Measurements from ENCODE around the gene BBOX1.

The BBOX1 gene

GRCh38 chr11:27138716-27139115 lies 98.1 kb downstream of the BBOX1 start:
- Histone ChIP-seq H3K4me1 (ENCODE audit: control insufficient read depth in 5 of 5, insufficient read depth in 5 of 5, low read length in 5 of 5) (no peaks in the 10 kb centered on the region), H3K9ac (ENCODE audit: low read length in 5 of 5) (no peak overlapping the region), H3K9me3 (ENCODE audit: control insufficient read depth in 5 of 5, low read length in 5 of 5) (peaks cover 0 to 9% (median 6%) of the 10 kb centered on the region in 5 donors), H3K27ac (ENCODE audit: low read depth, low read length) (no peak overlapping the region), H3K36me3 (ENCODE audit: control insufficient read depth in 5 of 5, insufficient read depth in 5 of 5, low read length in 5 of 5) (no peaks in the 10 kb centered on the region), H3K27me3 (ENCODE audit: control insufficient read depth in 5 of 5, insufficient read depth in 4 of 5, low read length in 5 of 5) (no peaks in the 10 kb centered on the region), H3K4me3 (ENCODE audit: low read depth in 1 of 5, low read length in 5 of 5) (no peak overlapping the region)

- Histone ChIP-seq H3K4me3 (ENCODE audit: low read depth in 1 of 5, low read length in 5 of 5) (no peak overlapping the region), H3K9me3 (ENCODE audit: control insufficient read depth in 5 of 5, low read length in 5 of 5) (peaks cover 0 to 9% (median 6%) of the 10 kb centered on the region in 5 donors), H3K9ac (ENCODE audit: low read length in 5 of 5) (no peak overlapping the region), H3K27ac (ENCODE audit: low read depth, low read length) (no peak overlapping the region), H3K27me3 (ENCODE audit: control insufficient read depth in 5 of 5, insufficient read depth in 4 of 5, low read length in 5 of 5) (no peaks in the 10 kb centered on the region), H3K36me3 (ENCODE audit: control insufficient read depth in 5 of 5, insufficient read depth in 5 of 5, low read length in 5 of 5) (no peaks in the 10 kb centered on the region), H3K4me1 (ENCODE audit: control insufficient read depth in 5 of 5, insufficient read depth in 5 of 5, low read length in 5 of 5) (no peaks in the 10 kb centered on the region)
Observed at GRCh38 chr11:27139742-27140367, 99.2 kb downstream of the BBOX1 start.

DNA sequence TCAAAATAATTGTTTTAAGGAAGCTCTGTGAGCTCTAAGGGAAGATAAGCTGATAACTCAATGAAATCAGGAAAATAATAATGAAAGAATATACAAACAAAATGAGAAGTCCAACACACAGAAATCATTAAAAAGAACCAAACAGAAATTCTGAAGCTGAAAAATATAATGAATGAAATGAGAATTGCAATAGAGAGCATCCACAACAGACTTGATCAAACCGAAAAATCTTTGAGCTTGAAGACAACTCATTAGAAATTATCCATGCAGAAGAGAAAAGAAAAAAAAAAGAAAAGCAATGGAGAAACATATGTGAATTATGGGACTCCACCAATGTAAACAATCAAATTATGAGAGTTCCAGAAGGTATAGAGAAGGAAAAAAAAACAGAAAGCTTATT lies 101.0 kb downstream of the BBOX1 start:
- H3K27me3 ChIP-seq (ENCODE audit: control insufficient read depth in 5 of 5, insufficient read depth in 4 of 5, low read length in 5 of 5) = no peaks in the 10 kb centered on the region
- H3K9ac ChIP-seq (ENCODE audit: low read length in 5 of 5) = no peak overlapping the region
- peaks cover 0 to 6% (median 0%) of the 10 kb centered on the region in 5 donors for H3K9me3 ChIP-seq (ENCODE audit: control insufficient read depth in 5 of 5, low read length in 5 of 5)
- H3K27ac ChIP-seq (ENCODE audit: low read depth, low read length) = no peak overlapping the region
- H3K4me1 ChIP-seq (ENCODE audit: control insufficient read depth in 5 of 5, insufficient read depth in 5 of 5, low read length in 5 of 5) = no peaks in the 10 kb centered on the region
- no peak overlapping the region for H3K4me3 ChIP-seq (ENCODE audit: low read depth in 1 of 5, low read length in 5 of 5)
- H3K36me3 ChIP-seq (ENCODE audit: control insufficient read depth in 5 of 5, insufficient read depth in 5 of 5, low read length in 5 of 5) = no peaks in the 10 kb centered on the region

- Histone ChIP-seq H3K27me3 (ENCODE audit: control insufficient read depth in 5 of 5, insufficient read depth in 4 of 5, low read length in 5 of 5) (no peaks in the 10 kb centered on the region), H3K9me3 (ENCODE audit: control insufficient read depth in 5 of 5, low read length in 5 of 5) (no peaks in the 10 kb centered on the region), H3K9ac (ENCODE audit: low read length in 5 of 5) (no peak overlapping the region), H3K4me1 (ENCODE audit: control insufficient read depth in 5 of 5, insufficient read depth in 5 of 5, low read length in 5 of 5) (peaks cover 0 to 8% (median 0%) of the 10 kb centered on the region in 5 donors), H3K36me3 (ENCODE audit: control insufficient read depth in 5 of 5, insufficient read depth in 5 of 5, low read length in 5 of 5) (no peaks in the 10 kb centered on the region), H3K27ac (ENCODE audit: low read depth, low read length) (no peak overlapping the region), H3K4me3 (ENCODE audit: low read depth in 1 of 5, low read length in 5 of 5) (no peak overlapping the region)
Observed at GRCh38 chr11:27147916-27148315, 107.3 kb downstream of the BBOX1 start.

GRCh38 chr11:27148506-27148905 lies 107.9 kb downstream of the BBOX1 start:
- no peak overlapping the region for H3K4me3 ChIP-seq (ENCODE audit: low read depth in 1 of 5, low read length in 5 of 5)
- H3K9ac ChIP-seq (ENCODE audit: low read length in 5 of 5) = no peak overlapping the region
- H3K27me3 ChIP-seq (ENCODE audit: control insufficient read depth in 5 of 5, insufficient read depth in 4 of 5, low read length in 5 of 5) = no peaks in the 10 kb centered on the region
- peaks cover 0 to 8% (median 0%) of the 10 kb centered on the region in 5 donors for H3K4me1 ChIP-seq (ENCODE audit: control insufficient read depth in 5 of 5, insufficient read depth in 5 of 5, low read length in 5 of 5)
- H3K27ac ChIP-seq (ENCODE audit: low read depth, low read length) = no peak overlapping the region
- H3K36me3 ChIP-seq (ENCODE audit: control insufficient read depth in 5 of 5, insufficient read depth in 5 of 5, low read length in 5 of 5) = no peaks in the 10 kb centered on the region
- no peaks in the 10 kb centered on the region for H3K9me3 ChIP-seq (ENCODE audit: control insufficient read depth in 5 of 5, low read length in 5 of 5)

GRCh38 chr11:27150098-27150497 lies 109.5 kb downstream of the BBOX1 start:
- Histone ChIP-seq H3K9ac (ENCODE audit: low read length in 5 of 5) (no peak overlapping the region), H3K27ac (ENCODE audit: low read depth, low read length) (no peak overlapping the region), H3K4me1 (ENCODE audit: control insufficient read depth in 5 of 5, insufficient read depth in 5 of 5, low read length in 5 of 5) (peaks cover 0 to 8% (median 0%) of the 10 kb centered on the region in 5 donors), H3K36me3 (ENCODE audit: control insufficient read depth in 5 of 5, insufficient read depth in 5 of 5, low read length in 5 of 5) (no peaks in the 10 kb centered on the region), H3K4me3 (ENCODE audit: low read depth in 1 of 5, low read length in 5 of 5) (no peak overlapping the region), H3K9me3 (ENCODE audit: control insufficient read depth in 5 of 5, low read length in 5 of 5) (no peaks in the 10 kb centered on the region), H3K27me3 (ENCODE audit: control insufficient read depth in 5 of 5, insufficient read depth in 4 of 5, low read length in 5 of 5) (no peaks in the 10 kb centered on the region)

- Histone ChIP-seq H3K4me1 (ENCODE audit: control insufficient read depth in 5 of 5, insufficient read depth in 5 of 5, low read length in 5 of 5) (peaks cover 0 to 4% (median 0%) of the 10 kb centered on the region in 5 donors), H3K27ac (ENCODE audit: low read depth, low read length) (no peak overlapping the region), H3K9ac (ENCODE audit: low read length in 5 of 5) (no peak overlapping the region), H3K4me3 (ENCODE audit: low read depth in 1 of 5, low read length in 5 of 5) (no peak overlapping the region), H3K36me3 (ENCODE audit: control insufficient read depth in 5 of 5, insufficient read depth in 5 of 5, low read length in 5 of 5) (no peaks in the 10 kb centered on the region), H3K9me3 (ENCODE audit: control insufficient read depth in 5 of 5, low read length in 5 of 5) (no peaks in the 10 kb centered on the region), H3K27me3 (ENCODE audit: control insufficient read depth in 5 of 5, insufficient read depth in 4 of 5, low read length in 5 of 5) (no peaks in the 10 kb centered on the region)
Observed at GRCh38 chr11:27153136-27153535, 112.5 kb downstream of the BBOX1 start.

DNA sequence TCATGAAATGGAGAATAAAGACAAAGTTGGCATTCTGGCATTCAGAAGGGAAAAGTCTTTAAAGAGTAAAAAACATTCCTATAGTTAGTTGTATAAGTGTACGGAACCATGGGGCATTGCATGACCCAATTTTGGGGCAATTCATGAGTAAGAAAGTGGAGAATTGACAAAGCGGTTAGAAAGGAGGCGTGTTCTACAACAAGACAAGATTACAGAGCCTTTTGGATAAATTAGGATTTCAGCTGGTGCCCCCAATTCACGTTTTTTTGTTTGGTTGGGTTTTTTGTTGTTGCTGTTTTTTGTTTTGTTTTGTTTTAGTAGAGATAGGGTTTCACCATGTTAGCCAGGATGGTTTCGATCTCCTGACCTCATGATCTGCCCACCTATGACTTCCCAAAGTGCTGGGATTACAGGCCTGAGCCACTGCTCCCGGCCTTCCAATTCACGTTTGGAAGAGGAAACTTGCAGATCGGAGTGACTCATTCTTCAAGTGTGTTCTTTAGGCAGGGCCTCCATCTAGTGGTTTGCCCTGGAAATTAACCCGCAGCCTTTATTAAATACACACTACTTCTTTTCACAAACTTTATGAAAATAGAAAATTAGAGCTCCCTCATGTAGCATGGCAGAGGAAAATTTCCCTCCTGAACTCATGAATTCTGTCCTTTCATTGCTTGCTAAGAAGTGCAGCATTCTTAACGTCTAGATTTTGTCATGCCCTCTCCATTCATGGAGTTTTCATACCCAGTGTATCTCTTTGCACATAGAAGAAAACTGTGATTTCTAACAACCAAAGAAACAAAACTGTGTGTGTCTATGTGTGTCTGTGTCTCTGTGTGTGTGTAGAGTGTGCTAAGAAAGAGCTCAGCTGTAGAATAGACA lies 118.1 kb downstream of the BBOX1 start:
- no peaks in the 10 kb centered on the region for H3K27me3 ChIP-seq (ENCODE audit: control insufficient read depth in 5 of 5, insufficient read depth in 4 of 5, low read length in 5 of 5)
- no peaks in the 10 kb centered on the region for H3K9me3 ChIP-seq (ENCODE audit: control insufficient read depth in 5 of 5, low read length in 5 of 5)
- no peak overlapping the region for H3K4me3 ChIP-seq (ENCODE audit: low read depth in 1 of 5, low read length in 5 of 5)
- no peak overlapping the region for H3K27ac ChIP-seq (ENCODE audit: low read depth, low read length)
- H3K4me1 ChIP-seq (ENCODE audit: control insufficient read depth in 5 of 5, insufficient read depth in 5 of 5, low read length in 5 of 5) = no peaks in the 10 kb centered on the region
- no peaks in the 10 kb centered on the region for H3K36me3 ChIP-seq (ENCODE audit: control insufficient read depth in 5 of 5, insufficient read depth in 5 of 5, low read length in 5 of 5)
- H3K9ac ChIP-seq (ENCODE audit: low read length in 5 of 5) = no peak overlapping the region

DNA sequence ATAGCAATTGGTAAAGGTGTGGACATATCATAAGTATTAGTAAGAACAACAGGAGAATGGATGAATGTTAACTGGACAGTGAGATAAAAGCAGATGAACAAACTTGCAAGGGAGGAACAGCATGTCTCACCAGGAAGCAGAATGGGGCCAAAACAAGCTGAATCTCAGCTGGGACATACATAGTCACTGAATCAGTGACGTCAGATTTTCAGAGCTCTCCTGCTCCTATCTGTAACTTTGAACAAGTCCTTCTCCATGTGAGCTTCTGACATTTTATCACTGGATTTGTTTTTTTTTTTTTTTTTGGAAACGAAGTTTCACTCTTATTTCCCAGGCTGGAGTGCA lies 118.7 kb downstream of the BBOX1 start:
- H3K9ac ChIP-seq (ENCODE audit: low read length in 5 of 5) = no peak overlapping the region

GRCh38 chr11:27161071-27161470 lies 120.5 kb downstream of the BBOX1 start:
- H3K4me3 ChIP-seq (ENCODE audit: low read depth in 1 of 5, low read length in 5 of 5) = no peak overlapping the region
- H3K36me3 ChIP-seq (ENCODE audit: control insufficient read depth in 5 of 5, insufficient read depth in 5 of 5, low read length in 5 of 5) = no peaks in the 10 kb centered on the region
- no peak overlapping the region for H3K27ac ChIP-seq (ENCODE audit: low read depth, low read length)
- no peak overlapping the region for H3K9ac ChIP-seq (ENCODE audit: low read length in 5 of 5)
- H3K4me1 ChIP-seq (ENCODE audit: control insufficient read depth in 5 of 5, insufficient read depth in 5 of 5, low read length in 5 of 5) = no peaks in the 10 kb centered on the region
- no peaks in the 10 kb centered on the region for H3K9me3 ChIP-seq (ENCODE audit: control insufficient read depth in 5 of 5, low read length in 5 of 5)
- no peaks in the 10 kb centered on the region for H3K27me3 ChIP-seq (ENCODE audit: control insufficient read depth in 5 of 5, insufficient read depth in 4 of 5, low read length in 5 of 5)

More for the DNA sequence above, 118.7 kb downstream of the BBOX1 start:
- no peak overlapping the region for H3K4me3 ChIP-seq (ENCODE audit: low read depth in 1 of 5, low read length in 5 of 5)
- no peaks in the 10 kb centered on the region for H3K27me3 ChIP-seq (ENCODE audit: control insufficient read depth in 5 of 5, insufficient read depth in 4 of 5, low read length in 5 of 5)
- H3K36me3 ChIP-seq (ENCODE audit: control insufficient read depth in 5 of 5, insufficient read depth in 5 of 5, low read length in 5 of 5) = no peaks in the 10 kb centered on the region
- no peaks in the 10 kb centered on the region for H3K4me1 ChIP-seq (ENCODE audit: control insufficient read depth in 5 of 5, insufficient read depth in 5 of 5, low read length in 5 of 5)
- no peak overlapping the region for H3K27ac ChIP-seq (ENCODE audit: low read depth, low read length)
- no peaks in the 10 kb centered on the region for H3K9me3 ChIP-seq (ENCODE audit: control insufficient read depth in 5 of 5, low read length in 5 of 5)

All from subcutaneous abdominal adipose tissue (tissue), 5 donors.